ENCODE data around the gene JAM3. TPM values are rescaled to one million over a fixed set of nuclear protein-coding genes. Genes with fewer than 3 reads are reported as not detected.

JAM3 gene
- total RNA-seq, 3 donors from 2014 or later (not counting 1 experiment from before 2014, with no cell fraction given), result 2.1 to 3.8 (median 2.4) TPM

- peaks cover 0 to 2% of the 10 kb centered on the region in 2 donors for H3K9me3 Mint-ChIP-seq
- WGBS (ENCODE audit: insufficient coverage), result 22% methylated on average over 17 of the region's 17 CpGs
- peaks cover 25 to 59% of the 10 kb centered on the region in 2 donors for H3K4me1 Mint-ChIP-seq
- DNase-seq (peak; percentile 28 to 83), ATAC-seq (peak; percentile 55 to 67 (median 57))
- H3K9me3 ChIP-seq (ENCODE audit: control insufficient read depth, insufficient read depth, low read length), result no peaks in the 10 kb centered on the region
- peak overlapping the region; percentile 53 for H3K4me3 Mint-ChIP-seq
- peak overlapping the region; percentile 58 for H3K27ac ChIP-seq (ENCODE audit: low read length)
- peaks cover 57% of the 10 kb centered on the region for H3K4me1 ChIP-seq (ENCODE audit: control insufficient read depth, insufficient read depth, low read length)
- no peak for TF ChIP-seq CTCF (IDR thresholded peaks at IDR 0.05)
- no peaks in the 10 kb centered on the region for H3K36me3 Mint-ChIP-seq
- no peak overlapping the region for H3K4me3 ChIP-seq (ENCODE audit: low read length)
- no peaks in the 10 kb centered on the region for H3K36me3 ChIP-seq (ENCODE audit: control insufficient read depth, insufficient read depth, low read length)
- intact Hi-C loops (cut with micrococcal nuclease), result no loop called here
- H3K27me3 ChIP-seq (ENCODE audit: control insufficient read depth, insufficient read depth, low read length), result no peaks in the 10 kb centered on the region
- H3K27ac Mint-ChIP-seq, result peak overlapping the region in 1 of 2 donors; percentile 84
- peaks cover 20 to 29% of the 10 kb centered on the region in 2 donors for H3K27me3 Mint-ChIP-seq (ENCODE audit: low read depth in 2 of 2)
Measured at GRCh38 chr11:134033696-134034491, 35.0 kb upstream of the JAM3 start.

GRCh38 chr11:134034496-134035381 lies 34.1 kb upstream of the JAM3 start:
- intact Hi-C loops (cut with micrococcal nuclease), result no loop called here
- Mint-ChIP-seq H3K4me1 (peaks cover 25 to 59% of the 10 kb centered on the region in 2 donors), H3K4me3 (peak overlapping the region; percentile 97), H3K9me3 (peaks cover 0 to 2% of the 10 kb centered on the region in 2 donors), H3K27ac (peak overlapping the region; percentile 41 to 84), H3K27me3 (ENCODE audit: low read depth in 2 of 2) (peaks cover 17 to 28% of the 10 kb centered on the region in 2 donors), H3K36me3 (no peaks in the 10 kb centered on the region)
- 73% methylated on average over 15 of the region's 15 CpGs for WGBS (ENCODE audit: insufficient coverage)
- no peaks in the 10 kb centered on the region for H3K36me3 ChIP-seq (ENCODE audit: control insufficient read depth, insufficient read depth, low read length)
- DNase-seq (peak in 1 of 2 donors; percentile 49), ATAC-seq (peak; percentile 19 to 34 (median 22))
- peak overlapping the region; percentile 58 for H3K27ac ChIP-seq (ENCODE audit: low read length)
- no peak for TF ChIP-seq CTCF (IDR thresholded peaks at IDR 0.05)
- H3K9me3 ChIP-seq (ENCODE audit: control insufficient read depth, insufficient read depth, low read length), result no peaks in the 10 kb centered on the region
- H3K4me3 ChIP-seq (ENCODE audit: low read length), result no peak overlapping the region
- H3K27me3 ChIP-seq (ENCODE audit: control insufficient read depth, insufficient read depth, low read length), result no peaks in the 10 kb centered on the region
- peaks cover 57% of the 10 kb centered on the region for H3K4me1 ChIP-seq (ENCODE audit: control insufficient read depth, insufficient read depth, low read length)

GRCh38 chr11:134036492-134037045 lies 32.3 kb upstream of the JAM3 start:
- H3K27ac Mint-ChIP-seq, result peak overlapping the region; percentile 88 to 94
- Histone ChIP-seq H3K27ac (ENCODE audit: low read length) (peak overlapping the region; percentile 84), H3K27me3 (ENCODE audit: control insufficient read depth, insufficient read depth, low read length) (no peaks in the 10 kb centered on the region), H3K9me3 (ENCODE audit: control insufficient read depth, insufficient read depth, low read length) (no peaks in the 10 kb centered on the region), H3K4me1 (ENCODE audit: control insufficient read depth, insufficient read depth, low read length) (peaks cover 57% of the 10 kb centered on the region), H3K36me3 (ENCODE audit: control insufficient read depth, insufficient read depth, low read length) (no peaks in the 10 kb centered on the region), H3K4me3 (ENCODE audit: low read length) (peak overlapping the region; percentile 76)
- no peak for TF ChIP-seq CTCF (IDR thresholded peaks at IDR 0.05)
- H3K27me3 Mint-ChIP-seq (ENCODE audit: low read depth in 2 of 2), result peaks cover 8 to 9% of the 10 kb centered on the region in 2 donors
- H3K36me3 Mint-ChIP-seq, result no peaks in the 10 kb centered on the region
- peak overlapping the region; percentile 97 for H3K4me3 Mint-ChIP-seq
- DNase-seq (peak in 1 of 2 donors; percentile 47), ATAC-seq (peak; percentile 32 to 52 (median 47))
- H3K4me1 Mint-ChIP-seq, result peaks cover 25 to 59% of the 10 kb centered on the region in 2 donors
- WGBS (ENCODE audit: insufficient coverage), result 5% methylated on average over 34 of the region's 34 CpGs
- intact Hi-C loops (cut with micrococcal nuclease), result no loop called here
- H3K9me3 Mint-ChIP-seq, result peaks cover 0 to 2% of the 10 kb centered on the region in 2 donors
